Smooth muscle cell (in vitro differentiated cells): ENCODE measurements around the gene CCND1. TPM values are rescaled to one million over a fixed set of nuclear protein-coding genes. Genes with fewer than 3 reads are reported as not detected.

Experiments
- DNase-seq: peaks from one replicate; lab custom pipeline; 2025; ENCODE audit not compliant: unreplicated experiment; lab: John Stamatoyannopoulos, UW
- H2AFZ ChIP-seq: fragments of 200-600 bp; sonication (generic); 2 replicates; pipeline ENCODE4 v1.6.0; 2016; ENCODE audit warnings: antibody characterized with exemption, low read depth, mild to moderate bottlenecking
- H3F3A ChIP-seq: fragments of 200-600 bp; sonication (generic); 2 replicates; pipeline ENCODE4 v1.6.0; 2017; ENCODE audit warnings: antibody characterized with exemption, low read depth
- H3K27ac ChIP-seq: fragments of 200-600 bp; sonication (generic); 2 replicates; pipeline ENCODE4 v1.5.1; 2016; ENCODE audit warnings: low read depth, mild to moderate bottlenecking
- H3K27me3 ChIP-seq: fragments of 200-600 bp; sonication (generic); 2 replicates; pipeline ENCODE4 v1.6.1; 2016; ENCODE audit warnings: low read depth, mild to moderate bottlenecking
- H3K36me3 ChIP-seq: fragments of 200-600 bp; sonication (generic); 2 replicates; pipeline ENCODE4 v1.5.1; 2016; ENCODE audit warnings: low read depth
- H3K4me1 ChIP-seq: fragments of 200-600 bp; sonication (generic); 2 replicates; pipeline ENCODE4 v1.5.1; 2016; ENCODE audit warnings: low read depth
- H3K4me2 ChIP-seq: fragments of 200-600 bp; sonication (generic); 2 replicates; pipeline ENCODE4 v1.6.0; 2016; ENCODE audit warnings: mild to moderate bottlenecking
- H3K4me3 ChIP-seq: fragments of 200-600 bp; sonication (generic); 2 replicates; pipeline ENCODE4 v1.5.1; 2016; ENCODE audit warnings: mild to moderate bottlenecking
- H3K79me2 ChIP-seq: fragments of 200-600 bp; sonication (generic); 2 replicates; pipeline ENCODE4 v1.6.0; 2016; ENCODE audit warnings: low read depth, mild to moderate bottlenecking
- H3K9ac ChIP-seq: fragments of 200-600 bp; sonication (generic); 2 replicates; pipeline ENCODE4 v1.6.0; 2016; ENCODE audit warnings: low read depth
- H3K9me3 ChIP-seq: fragments of 200-600 bp; sonication (generic); replicated peaks from 2 replicates; pipeline ENCODE4 v1.5.1; 2016; ENCODE audit warnings: low read depth
- H4K20me1 ChIP-seq: fragments of 200-600 bp; sonication (generic); 2 replicates; pipeline ENCODE4 v1.6.0; 2016; ENCODE audit warnings: low read depth
- CTCF ChIP-seq: fragments of 200-600 bp; sonication (generic); IDR thresholded peaks from 2 replicates; pipeline ENCODE4 v1.5.1; 2017; ENCODE audit warnings: borderline replicate concordance, mild to moderate bottlenecking, antibody characterized with exemption; ENCODE audit not compliant: insufficient read depth, poor library complexity, severe bottlenecking
- WGBS: methylation state at CpG from one replicate; pipeline ENCODE4 v1.1.7; 2016; ENCODE audit warnings: low lambda C conversion rate; 5-methylcytosine and 5-hydroxymethylcytosine counted together
- polyA plus RNA-seq: library from polyadenylated mRNA; unstranded; fragments of >200 nt; fragmentation: Nextera tagmentation; extraction: Ambion mirVana; gene quantifications from 2 replicates; pipeline ENCODE4 v1.2.1, GENCODE V29; 2016
- total RNA-seq: library from RNA; depleted of rRNA; stranded (reverse); fragments of >200 nt; gene quantifications from 2 replicates; pipeline ENCODE4 v1.2.3, GENCODE V29; 2014

Gene CCND1
- total and polyA plus RNA-seq, 2 experiments from 2014 or later = 281 to 482 TPM

GRCh38 chr11:69611548-69612526, 29.1 kb upstream of the CCND1 start:
- DNase-seq = no peak
- H2AFZ ChIP-seq = no peak overlapping the region
- H3K27ac ChIP-seq = no peak overlapping the region
- TF ChIP-seq CTCF = no peak
- H3K27me3 ChIP-seq = no peaks in the 10 kb centered on the region
- H3F3A ChIP-seq = no peaks in the 10 kb centered on the region
- H3K9ac ChIP-seq = no peak overlapping the region
- no peaks in the 10 kb centered on the region for H3K79me2 ChIP-seq
- H3K9me3 ChIP-seq = no peaks in the 10 kb centered on the region
- 84% methylated on average over 17 of the region's 17 CpGs for WGBS
- no peaks in the 10 kb centered on the region for H3K36me3 ChIP-seq
- no peak overlapping the region for H3K4me2 ChIP-seq
- no peak overlapping the region for H3K4me3 ChIP-seq
- no peaks in the 10 kb centered on the region for H4K20me1 ChIP-seq
- no peaks in the 10 kb centered on the region for H3K4me1 ChIP-seq

- no peak for TF ChIP-seq CTCF
- H3K4me3 ChIP-seq = no peak overlapping the region
- H4K20me1 ChIP-seq = no peaks in the 10 kb centered on the region
- WGBS = 95% methylated on average over 9 of the region's 9 CpGs
- H2AFZ ChIP-seq = no peak overlapping the region
- H3K9ac ChIP-seq = no peak overlapping the region
- H3K4me1 ChIP-seq = no peaks in the 10 kb centered on the region
- H3F3A ChIP-seq = no peaks in the 10 kb centered on the region
- no peak overlapping the region for H3K27ac ChIP-seq
- no peaks in the 10 kb centered on the region for H3K79me2 ChIP-seq
- DNase-seq = no peak
- H3K4me2 ChIP-seq = no peak overlapping the region
- H3K27me3 ChIP-seq = no peaks in the 10 kb centered on the region
- no peaks in the 10 kb centered on the region for H3K9me3 ChIP-seq
- no peaks in the 10 kb centered on the region for H3K36me3 ChIP-seq
Observed at GRCh38 chr11:69613594-69613993, 27.4 kb upstream of the CCND1 start.

- H4K20me1 ChIP-seq = no peaks in the 10 kb centered on the region
- TF ChIP-seq CTCF = no peak
- no peak for DNase-seq
- no peak overlapping the region for H3K27ac ChIP-seq
- no peaks in the 10 kb centered on the region for H3F3A ChIP-seq
- H3K27me3 ChIP-seq = no peaks in the 10 kb centered on the region
- no peak overlapping the region for H3K4me2 ChIP-seq
- H3K9ac ChIP-seq = no peak overlapping the region
- H3K9me3 ChIP-seq = no peaks in the 10 kb centered on the region
- H2AFZ ChIP-seq = no peak overlapping the region
- H3K36me3 ChIP-seq = no peaks in the 10 kb centered on the region
- no peak overlapping the region for H3K4me3 ChIP-seq
- 86% methylated on average over 8 of the region's 8 CpGs for WGBS
- no peaks in the 10 kb centered on the region for H3K79me2 ChIP-seq
- H3K4me1 ChIP-seq = no peaks in the 10 kb centered on the region
Observed at GRCh38 chr11:69614085-69614484, 26.9 kb upstream of the CCND1 start.
